NK-92 treated with Interleukin-12 subunit alpha and Interleukin-12 subunit beta, amount 100 ng/mL, for 24 hours (cell line): ENCODE results near the gene ECM2.

Experiments
- DNase-seq: peaks from one replicate; lab custom pipeline; 2025; lab: John Stamatoyannopoulos, UW

The ECM2 gene

DNA sequence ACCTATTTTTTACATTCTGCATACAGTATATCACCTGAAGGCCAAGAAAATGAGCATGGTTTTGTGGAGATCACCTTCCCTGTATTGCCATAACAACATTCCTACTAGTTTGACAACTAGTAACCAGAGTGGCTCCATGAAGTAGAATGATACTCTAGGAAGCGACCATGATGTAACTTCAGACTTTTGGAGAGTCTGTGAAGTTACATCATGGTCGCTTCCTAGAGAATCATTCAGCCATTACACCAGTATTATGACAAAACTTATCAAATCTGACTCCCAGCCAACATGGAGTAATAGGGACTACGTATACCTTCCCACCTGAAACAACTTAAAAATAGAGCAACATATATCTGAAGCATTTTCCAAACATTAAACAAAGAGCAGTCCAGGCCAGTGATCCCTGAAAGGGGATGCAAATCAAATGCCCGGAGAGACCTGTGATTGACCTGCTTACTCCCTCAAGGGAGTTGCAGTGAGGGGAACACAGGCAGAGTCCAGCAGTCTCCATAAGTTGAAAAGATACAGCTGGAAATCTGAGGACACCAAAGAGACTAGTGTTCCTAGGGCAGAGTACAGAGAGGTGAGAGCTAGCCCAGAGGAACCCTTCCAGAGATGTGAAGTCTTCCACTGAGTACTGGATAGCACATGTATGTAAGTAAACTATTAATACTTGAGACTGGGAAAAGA is 7.8 kb downstream of the ECM2 start:
- no peak for DNase-seq

DNA sequence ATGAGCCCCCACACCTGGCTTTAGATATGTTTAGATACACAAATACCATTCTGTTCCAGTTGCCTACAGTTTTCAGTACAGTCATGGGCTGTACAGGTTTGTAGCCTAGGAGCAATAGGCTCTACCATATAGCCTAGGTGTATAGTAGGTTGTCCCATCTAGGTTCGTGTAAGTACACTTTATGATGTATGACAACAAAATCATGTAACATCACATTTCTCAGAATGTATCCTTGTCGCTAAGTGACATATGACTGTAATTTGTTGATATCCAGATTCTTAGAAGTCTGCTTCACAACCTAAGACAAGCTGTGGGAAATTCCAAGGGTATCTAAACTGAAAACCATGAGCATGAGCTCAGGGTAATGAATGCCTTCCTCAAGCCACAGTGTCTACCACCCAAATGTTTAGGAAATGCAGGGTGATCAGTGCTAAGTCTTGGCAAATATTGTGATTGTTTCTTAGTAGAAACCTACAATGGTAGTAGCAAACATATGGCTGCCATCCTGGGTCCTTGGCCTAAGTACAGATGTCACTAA is 8.4 kb downstream of the ECM2 start:
- no peak for DNase-seq

DNA sequence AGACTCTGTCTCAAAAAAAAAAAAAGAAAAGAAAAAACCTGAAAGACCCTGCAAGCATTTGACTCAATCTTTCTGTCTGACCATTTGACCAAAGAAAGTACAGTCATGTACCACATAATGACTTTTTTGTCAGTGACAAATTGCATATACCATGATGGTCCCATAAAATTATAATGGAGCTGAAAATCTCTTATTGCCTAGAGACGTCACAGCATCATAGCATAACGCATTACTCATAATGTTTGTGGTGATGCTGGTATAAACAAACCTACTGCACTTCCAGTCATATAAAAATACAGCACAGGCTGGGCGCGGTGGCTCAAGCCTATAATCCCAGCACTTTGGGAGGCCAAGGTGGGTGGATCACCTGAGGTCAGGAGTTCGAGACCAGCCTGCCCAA is 10.5 kb downstream of the ECM2 start:
- DNase-seq = no peak

DNA sequence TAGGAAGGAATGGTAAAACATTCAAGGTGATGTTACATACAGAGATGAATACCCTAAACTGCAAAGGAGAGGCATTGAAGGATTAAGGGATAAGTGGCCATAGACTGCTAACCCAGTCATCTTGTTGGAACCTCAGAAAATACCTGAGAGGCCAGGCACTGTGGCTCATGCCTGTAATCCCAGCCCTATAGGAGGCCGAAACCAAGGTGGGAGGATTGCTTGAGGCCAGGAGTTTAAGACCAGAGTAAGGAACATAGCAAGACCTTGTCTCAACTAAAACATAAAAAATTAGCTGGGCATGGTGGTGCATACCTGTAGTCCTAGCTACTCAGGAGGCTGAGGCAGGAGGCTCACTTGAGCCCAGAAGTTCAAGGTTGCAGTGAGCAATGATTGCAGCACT is 10.9 kb downstream of the ECM2 start:
- DNase-seq = no peak

DNA sequence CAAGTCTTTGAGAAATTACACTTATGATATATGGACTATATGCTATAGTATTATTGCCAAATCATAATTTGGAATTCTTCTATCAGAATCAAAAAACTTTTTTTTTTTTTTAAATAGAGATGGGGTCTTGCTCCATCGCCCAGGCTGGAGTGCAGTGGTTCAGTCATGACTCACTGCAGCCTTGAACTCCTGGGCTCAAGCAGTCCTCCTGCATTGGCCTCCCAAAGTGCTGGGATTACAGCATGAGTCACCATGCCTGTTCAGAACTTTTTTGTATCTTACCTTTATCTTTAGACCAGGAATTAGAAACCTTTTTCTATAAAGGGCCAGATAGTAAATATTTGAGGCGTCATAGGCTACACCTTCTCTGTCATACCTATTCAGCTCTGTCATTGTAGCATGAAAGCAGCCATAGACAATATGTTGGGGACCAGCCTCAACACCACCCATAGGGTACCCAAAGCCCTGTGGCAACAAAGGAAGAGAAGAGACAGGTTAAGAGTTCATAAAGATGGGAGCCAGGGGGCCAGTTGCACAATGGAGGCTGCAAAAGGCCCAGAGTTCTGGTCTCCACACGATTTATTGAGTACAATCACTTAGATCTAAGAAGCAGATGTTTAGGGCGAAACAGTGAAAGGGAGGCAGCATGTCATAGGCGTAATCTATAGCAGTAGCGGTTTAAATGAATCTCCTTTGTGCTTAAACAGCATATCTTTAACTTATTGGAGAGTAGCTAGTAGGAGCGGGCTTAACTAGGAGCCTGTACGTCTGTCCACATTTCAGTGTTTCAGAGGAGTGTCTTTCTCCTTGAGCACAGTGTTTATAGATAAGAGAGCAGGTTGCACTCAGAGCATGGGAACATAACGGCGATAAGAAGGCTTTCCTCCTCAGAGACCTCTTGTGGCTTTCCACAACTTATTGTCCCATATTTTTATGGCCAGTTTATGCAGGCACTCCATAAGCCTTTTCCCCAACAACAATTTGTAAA is 12.5 kb downstream of the ECM2 start:
- DNase-seq = no peak

DNA sequence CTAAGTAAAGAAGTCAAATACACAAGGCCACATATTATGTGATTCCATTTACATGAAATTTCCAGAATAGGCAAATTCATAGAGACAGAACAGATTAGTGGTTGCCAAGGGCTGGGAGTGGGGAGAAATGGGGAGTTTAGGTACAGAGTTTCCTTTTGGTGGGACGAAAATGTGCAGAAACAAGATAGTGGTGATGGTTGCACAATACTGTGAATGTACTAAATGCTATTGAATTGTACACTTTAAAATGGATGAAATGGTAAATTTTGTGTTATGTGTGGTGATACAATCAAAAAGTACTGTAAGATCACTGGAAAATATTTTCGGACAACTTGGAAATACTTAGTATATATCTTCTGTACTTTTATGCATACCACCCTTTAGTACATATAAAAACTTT is 15.0 kb downstream of the ECM2 start:
- DNase-seq = no peak

DNA sequence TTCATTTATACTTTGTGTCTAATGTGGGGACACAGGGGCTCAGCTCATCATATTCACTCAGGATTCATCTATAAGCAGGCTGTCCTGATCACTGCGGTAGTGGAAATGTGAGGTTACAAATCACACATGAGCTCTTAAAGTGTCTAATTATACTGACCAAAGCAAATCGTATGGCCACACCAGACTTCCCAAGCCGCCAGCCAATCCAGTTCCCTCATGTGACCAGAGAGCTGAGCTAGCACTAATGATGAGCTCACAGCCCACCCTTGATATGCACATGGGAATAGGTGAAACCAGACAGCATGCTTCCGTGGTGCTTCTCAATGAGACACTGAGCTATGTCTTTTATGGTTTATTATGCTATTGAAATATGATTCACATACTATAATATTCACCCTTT is 17.6 kb downstream of the ECM2 start:
- no peak for DNase-seq

DNA sequence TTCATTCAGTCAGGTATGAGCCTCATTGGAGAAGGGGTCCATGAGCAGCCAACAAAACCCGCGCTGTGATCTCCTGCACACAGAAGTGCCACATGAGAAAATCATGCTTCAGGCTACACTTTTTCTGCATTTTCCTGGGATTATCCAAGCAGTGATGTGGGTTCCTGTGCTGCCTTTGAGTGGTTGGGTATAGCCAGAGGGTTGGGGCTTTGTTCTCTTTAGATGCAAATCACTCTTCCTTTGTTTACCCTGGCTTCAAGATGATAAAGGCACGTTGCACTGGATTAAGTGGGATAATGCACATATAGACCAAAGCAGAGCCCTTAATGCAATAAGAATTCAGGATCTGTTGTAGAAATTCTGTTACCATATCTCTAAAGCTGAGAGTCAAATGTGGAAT is 18.7 kb downstream of the ECM2 start:
- no peak for DNase-seq

DNA sequence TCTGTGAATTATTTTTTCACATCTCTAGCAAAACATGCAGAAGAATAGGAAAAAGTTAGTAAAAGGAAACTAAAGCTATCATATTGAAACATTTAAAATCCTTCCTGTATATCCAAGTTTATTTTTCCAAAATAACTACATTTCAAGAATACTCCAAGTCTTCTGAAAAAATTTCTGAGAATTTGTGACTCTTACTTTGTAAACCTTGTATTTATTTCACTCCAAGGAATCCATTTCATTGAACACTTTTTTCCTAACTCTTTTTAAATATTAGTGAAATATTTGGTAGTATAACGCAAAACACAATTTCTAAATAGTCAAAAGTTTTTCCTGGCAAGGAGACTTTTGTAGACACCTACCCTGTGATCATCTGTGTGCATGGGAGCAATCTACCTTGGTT is 19.3 kb downstream of the ECM2 start:
- DNase-seq = no peak

DNA sequence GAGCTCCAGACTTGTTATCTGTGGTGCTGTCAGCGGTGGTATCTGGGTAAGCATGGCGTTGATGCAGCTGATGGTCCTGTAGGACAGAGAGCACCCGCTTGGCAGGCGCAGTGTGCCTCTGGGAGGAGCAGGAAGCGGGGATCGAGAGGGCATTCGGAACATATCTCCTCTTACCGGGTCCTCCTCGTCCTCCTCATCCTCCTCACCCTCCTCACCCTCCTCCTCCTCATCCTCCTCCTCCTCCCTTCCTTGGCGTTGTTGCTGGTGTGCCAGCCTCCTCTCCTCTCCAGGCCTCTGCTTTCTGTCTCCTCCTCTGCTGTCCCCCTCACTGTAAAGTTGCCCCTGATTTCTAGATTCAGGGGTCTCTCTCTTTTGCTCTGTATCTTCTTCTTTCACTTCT is 21.2 kb downstream of the ECM2 start:
- no peak for DNase-seq

DNA sequence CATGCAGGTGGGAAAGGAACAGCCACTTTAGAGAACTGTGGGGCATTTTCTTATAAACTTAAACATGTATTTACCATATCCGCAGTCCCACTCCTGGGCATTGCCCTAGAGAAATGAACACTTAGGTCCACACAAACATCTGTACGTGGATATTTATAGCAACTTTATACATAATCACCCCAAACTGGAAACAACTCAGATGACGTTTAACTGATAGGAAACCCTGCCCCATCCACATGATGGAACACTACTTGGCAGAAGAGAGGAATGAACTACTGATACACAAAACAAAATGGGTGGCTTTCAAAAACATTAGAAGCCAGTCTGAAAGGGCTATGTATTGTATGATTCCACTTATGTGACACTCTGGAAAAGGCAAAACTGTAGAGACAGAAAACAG is 22.4 kb downstream of the ECM2 start:
- no peak for DNase-seq

DNA sequence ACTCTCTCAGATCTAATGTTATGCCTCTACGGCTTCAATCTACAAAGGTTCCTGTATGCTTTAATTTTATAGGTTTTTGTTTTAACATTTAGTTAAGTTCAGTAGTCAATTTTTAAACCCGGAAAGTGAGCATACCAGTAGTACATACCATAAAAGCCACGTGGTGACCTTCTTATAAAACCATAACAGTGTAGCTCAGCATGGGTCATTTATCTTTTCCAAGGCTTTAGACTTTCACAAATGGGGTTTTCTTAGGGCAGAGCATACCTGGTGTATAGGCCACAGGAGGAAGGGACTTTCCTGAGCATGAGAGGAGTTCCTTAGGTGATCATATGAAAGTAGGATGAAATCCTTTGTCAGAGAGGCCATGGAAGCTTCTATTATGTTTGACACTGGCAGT is 23.2 kb downstream of the ECM2 start:
- DNase-seq = no peak

DNA sequence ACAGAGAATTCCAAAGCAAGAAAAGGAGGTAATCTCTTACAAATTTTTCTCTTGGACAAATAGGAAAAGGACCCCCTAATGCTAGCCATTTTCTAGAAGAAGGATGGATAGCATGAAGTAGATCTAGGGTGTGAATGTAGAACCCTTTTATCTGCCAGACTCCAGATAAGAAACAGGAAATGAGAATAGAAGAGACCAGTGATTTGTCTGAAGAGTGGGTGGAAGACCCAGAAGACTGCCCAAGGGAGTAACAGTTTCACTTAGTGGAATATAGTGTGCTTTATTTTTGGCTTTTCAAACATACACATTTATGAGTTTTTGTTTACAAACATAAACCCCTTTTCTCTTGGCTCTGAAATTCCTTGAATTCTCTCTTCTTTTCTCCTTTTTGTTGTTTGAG is 25.0 kb downstream of the ECM2 start:
- no peak for DNase-seq

DNA sequence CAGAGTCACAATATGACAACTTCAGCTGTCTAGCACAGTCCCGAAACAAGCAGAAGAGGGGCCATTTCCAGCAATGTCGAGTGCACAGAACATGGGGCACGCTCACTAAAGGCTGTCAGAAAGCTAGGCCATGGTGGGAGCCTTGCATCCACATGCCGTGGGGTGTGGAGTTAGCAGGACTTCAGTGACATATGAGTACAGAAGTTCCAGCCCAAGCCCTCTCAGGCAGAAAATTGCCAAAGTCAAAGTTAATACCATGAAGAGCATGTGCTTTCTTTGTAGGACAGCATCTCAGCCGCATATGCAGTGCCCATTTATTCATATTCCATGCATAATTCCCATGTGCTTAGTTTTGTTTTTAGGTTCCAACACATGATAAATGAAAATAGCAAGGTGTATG is 26.7 kb downstream of the ECM2 start:
- DNase-seq = no peak

DNA sequence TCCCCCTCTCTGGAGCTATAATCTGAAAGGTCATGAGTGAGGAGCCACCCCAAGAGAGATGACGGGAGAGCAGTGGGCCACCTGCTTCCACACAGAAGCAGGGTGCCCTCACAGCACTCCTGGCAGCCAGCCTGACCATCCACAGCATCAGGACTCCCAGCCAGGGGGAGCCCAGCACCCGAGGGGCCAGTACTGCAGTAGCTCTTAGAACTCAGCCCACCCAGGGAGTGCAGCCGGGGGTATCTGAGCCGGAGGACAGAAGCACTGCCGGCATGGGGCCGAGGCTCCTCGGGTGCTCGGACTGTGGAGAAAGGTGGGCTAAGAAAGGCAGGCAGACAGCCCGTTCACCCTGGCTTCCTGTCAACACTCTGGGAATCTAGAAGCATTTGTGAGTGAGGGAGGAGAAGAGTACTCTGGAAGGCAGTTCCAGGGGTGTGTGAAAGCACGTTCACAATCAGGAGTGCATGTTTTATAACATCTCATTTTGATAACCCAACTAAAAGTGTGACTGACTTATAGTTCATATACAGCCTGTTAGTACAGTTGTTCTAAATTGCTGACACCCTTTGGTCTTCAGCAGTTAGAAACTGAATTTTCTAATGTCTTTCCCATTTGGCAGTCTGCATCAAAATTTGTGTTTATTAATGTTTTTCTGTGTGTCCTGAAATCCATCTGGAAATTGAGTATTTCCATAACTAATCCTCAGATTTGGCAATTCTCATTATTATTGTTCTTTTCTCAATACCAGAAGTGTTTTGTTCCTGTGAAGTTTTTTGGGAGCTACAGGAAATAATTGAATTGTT is 27.6 kb downstream of the ECM2 start:
- no peak for DNase-seq

DNA sequence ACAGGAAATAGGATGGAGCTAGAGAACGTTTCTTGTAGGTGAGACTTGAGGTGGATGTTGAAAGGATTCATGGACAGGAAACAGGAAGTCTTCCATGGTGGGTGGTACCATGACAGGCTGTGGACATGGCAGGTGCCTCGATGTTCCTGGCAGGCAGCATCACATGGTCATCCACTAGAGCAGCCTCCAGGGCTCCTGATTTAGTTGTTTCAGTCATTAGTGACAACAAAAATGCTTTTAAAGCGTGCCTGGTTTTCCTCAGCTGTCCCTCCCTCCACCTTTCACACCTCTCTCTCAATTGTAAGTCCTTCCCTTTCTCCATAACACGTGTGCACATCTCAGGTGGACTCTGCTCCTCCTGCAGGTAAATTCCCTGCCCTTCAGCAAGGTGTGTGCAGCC is 28.3 kb downstream of the ECM2 start:
- DNase-seq = no peak

DNA sequence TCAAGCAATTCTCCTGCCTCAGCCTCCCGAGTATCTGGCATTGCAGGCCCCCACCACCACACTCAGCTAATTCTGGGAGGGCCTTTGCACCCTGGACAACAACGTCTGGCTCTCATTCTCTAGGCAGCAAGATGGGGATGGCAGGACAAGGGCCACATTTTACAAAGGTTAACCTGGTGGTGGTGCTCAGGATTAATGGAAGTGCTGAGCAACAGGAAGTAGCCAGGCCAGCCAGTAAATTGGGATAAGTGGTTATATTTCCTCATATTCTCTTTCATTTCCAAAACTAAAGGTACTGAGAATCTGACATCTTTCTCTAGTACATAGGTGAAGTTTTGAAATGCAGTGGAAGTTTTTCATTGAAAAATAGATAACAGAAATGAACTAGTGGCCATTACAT is 28.8 kb downstream of the ECM2 start:
- DNase-seq = no peak

DNA sequence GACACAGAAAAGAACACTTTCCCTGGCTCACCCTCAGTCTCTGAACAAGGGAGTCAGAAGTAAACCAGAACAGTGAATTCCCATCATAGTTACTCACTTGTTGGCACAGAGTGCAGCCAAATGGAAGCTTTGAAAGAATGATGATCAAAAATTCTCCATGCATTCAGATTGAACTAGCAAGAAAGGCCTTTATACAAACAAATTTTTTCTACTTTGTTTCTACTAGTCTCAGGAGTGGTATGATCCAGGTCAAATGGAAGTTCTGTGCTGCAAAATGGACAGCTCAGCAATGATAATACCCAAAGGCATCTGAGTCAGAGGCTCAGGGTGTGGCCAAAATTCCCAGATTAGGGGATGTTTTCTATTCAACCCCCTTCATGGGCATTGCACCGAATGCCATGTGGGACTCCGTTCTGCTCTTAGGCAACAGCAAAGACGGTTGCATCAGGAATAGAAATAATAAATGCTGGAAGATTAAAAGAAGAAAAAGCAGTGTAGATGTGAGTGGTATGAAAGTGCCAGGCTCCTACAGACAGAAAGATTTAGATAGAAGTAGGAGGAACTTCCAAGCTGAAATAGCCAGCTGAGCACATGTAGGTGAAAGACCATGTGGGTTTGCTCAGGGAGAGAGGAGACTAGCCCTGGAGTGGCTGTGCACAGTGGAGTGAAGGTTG is 29.5 kb downstream of the ECM2 start:
- no peak for DNase-seq

DNA sequence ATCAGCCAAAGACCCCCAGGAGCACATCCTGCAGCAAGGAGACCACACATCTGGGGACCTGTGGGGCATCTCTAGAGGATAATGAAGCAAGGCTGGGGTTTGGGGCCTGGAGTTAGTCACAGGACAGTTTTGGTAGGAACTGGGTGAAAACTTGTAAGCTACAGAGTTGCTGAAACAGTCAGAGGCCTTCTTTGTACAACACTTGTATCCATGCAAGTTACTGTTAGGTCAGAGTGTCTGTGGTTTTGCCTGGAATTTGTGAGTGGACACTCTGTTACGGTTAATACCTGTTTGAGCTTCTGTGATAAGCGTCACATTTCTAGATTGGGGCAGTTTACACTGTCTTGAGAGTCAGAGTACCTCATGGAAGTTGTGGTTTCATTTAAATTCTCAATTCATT is 30.9 kb downstream of the ECM2 start:
- no peak for DNase-seq

DNA sequence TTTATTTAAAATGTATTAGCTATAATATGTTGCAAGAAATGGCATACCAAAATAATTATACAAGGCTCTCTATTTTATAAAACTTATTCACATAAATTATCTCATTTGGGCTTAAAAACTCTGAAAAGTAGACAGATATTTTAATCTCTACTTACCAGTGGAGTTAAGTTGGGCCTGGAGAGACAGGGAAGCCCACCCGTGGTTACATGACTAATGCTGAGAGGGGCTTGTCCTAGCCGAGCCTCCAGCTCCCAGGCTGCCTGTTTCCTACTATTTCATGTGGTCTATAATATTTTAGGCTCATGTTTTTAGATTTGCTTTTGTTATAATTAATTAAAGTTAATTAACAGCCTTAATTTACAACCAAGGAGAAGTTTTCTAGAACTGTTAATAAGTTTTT is 32.6 kb downstream of the ECM2 start:
- no peak for DNase-seq

DNA sequence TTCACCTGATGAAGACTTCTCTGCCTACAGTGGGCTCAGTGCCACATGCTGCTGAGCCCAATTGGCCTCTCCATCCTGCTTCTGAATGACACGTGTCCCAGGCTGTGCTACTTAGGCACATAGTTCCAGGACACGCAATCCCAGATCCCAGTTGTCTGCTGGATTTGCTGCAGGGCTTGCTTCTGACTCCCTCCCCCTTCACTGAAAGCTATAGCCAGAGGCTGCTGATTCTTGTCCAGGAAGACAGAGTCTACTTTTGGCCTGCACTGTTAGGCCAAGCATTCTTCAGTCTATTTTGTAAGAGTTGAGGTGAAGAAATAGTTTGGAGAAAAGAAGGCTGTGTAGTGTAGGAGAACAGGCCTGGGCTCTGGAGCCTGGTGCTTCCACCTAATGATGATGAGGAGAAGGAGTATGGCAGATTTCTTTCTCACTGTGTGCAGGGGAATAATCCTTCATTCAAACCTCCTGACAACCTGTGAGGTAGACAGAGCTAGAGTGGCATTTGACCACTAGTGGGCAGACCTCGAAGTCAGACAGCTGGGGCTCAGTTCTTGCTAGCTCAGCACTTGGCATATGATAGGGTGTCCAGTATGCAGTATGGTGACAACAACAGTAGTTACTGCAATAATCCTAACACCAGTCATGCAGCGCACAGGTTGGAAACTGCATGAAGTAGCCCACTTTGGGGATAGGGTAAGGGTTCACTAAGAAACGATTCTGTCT is 34.0 kb downstream of the ECM2 start:
- no peak for DNase-seq
